HG03196 (cell line): ENCODE measurements around the gene GLYAT.

Source experiments
- ATAC-seq: cut with Tn5 transposase; IDR thresholded peaks from one replicate; pipeline ENCODE4 v1.9.1; 2021; ENCODE audit not compliant: unreplicated experiment

The GLYAT gene, protein sequence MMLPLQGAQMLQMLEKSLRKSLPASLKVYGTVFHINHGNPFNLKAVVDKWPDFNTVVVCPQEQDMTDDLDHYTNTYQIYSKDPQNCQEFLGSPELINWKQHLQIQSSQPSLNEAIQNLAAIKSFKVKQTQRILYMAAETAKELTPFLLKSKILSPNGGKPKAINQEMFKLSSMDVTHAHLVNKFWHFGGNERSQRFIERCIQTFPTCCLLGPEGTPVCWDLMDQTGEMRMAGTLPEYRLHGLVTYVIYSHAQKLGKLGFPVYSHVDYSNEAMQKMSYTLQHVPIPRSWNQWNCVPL

DNA sequence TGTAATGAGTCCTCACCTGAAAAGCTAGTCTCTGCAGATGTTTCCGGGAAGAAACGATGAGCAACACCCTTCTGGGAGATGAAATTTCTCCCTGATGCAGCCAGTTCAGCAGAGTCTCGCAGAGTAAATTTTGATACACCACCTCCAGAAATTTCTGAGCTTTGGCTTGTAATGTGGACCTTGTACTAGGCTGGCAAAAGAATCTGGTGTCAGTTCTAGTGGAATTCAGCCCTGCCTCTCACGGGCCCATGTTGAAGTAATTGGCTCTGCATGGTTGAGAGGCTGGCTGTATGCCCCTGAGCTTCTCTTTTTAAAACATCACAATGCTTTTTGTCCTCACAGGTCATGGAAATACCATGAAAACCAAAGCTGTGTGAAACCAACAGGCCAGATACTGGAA lies at the start of gene GLYAT:
GLYAT (minus strand) TSS at position 125 of the 400 bp plus-strand sequence. CDS start 7,447 bp downstream, outside the sequence.
- ATAC-seq: no peak

- no peak for ATAC-seq
Measured at GRCh38 chr11:58781345-58781744, 49.6 kb upstream of the GLYAT start.

DNA sequence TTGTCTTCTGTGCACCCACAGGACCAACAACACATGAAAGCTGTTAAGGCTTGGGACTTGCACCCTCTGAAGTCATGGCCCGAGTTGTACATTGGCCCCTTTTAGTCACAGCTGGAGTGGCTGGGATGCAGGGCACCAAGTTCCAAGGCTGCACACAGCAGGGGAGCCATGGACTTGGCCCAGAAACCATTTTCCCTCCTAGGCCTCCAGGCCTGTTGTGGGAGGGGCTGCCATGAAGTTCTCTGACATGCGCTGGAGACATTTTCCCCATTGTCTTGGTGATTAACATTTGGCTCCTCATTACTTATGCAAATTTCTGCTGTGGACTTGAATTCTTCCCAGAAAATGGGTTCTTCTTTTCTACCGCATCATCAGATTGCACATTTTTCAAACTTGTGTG lies 48.8 kb upstream of the GLYAT start:
- ATAC-seq: no peak

- ATAC-seq: no peak
Measured at GRCh38 chr11:58776891-58777710, 45.4 kb upstream of the GLYAT start.

DNA sequence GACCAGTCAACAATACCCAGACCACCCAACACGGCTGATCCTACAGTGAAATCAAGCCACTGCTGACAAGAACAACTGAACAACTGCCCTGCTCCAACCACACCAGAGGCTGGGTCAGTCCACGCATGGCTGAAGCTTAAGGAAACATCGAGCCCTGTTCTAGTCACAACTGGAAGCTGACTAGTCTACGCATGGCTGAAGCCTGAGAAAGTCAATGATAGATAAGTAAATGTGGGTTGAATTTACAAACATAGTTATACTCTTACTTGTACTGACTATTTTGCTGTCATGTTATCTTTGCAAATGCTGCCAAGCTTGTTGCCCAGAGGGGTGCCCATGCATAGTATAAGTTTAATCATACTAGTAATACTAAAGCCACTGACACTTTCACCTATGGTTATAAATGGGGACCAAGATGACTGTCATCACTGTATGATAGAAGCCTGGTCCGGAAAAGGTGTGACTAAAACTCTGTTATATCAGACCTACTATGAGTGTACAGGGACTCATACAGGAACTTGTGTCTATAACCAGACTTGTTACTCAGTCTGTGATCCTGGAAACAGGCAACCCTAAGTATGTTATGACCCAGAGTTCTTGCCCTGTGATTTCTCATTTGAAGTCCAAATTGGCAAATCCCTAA lies 43.4 kb upstream of the GLYAT start:
- no peak for ATAC-seq

- ATAC-seq: no peak
Measured at GRCh38 chr11:58774164-58774593, 42.4 kb upstream of the GLYAT start.

- ATAC-seq: no peak
Measured at GRCh38 chr11:58773337-58773736, 41.6 kb upstream of the GLYAT start.

- ATAC-seq: no peak
Measured at GRCh38 chr11:58772329-58773285, 40.9 kb upstream of the GLYAT start.

- ATAC-seq: no peak
Measured at GRCh38 chr11:58771458-58771855, 39.7 kb upstream of the GLYAT start.

DNA sequence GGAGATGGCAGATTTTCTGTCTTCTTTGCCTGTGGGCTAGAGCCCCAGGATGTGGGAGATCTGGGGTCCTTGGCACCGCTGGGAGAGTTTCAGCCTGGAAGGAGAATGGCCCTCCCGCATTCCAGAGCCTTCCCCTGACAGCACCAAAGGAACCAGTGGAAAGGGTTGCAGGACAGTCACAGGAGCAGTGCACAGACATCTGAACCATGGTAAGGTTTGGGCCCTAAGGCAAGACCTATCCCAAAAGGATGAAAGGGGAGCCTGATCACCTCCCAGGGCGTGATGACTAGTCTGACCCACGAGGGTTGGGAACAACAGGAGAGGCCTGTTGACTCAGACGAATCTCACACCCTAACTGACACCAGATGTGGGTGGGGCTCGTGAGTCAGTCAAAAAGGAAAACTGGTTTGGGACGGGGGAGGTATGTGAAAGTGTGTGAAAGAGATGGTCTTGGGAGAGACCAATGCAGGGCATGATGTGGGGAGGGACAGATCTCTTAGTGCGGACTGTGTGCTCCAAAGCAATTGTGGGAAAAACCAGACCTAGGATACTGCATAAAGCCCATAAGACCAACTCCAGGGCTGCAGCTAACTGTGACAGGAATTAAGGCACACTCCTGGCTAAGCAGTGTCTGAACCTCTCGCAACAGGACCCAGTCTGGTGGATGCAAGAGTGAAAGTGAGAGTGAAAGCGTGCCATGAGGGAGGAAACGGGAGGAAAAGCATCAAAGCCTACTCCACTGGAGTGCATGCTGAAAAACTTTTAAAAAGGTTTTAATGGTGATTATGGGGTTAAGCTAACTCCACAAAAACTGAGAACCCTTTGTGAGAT lies 39.1 kb upstream of the GLYAT start:
- ATAC-seq: no peak

DNA sequence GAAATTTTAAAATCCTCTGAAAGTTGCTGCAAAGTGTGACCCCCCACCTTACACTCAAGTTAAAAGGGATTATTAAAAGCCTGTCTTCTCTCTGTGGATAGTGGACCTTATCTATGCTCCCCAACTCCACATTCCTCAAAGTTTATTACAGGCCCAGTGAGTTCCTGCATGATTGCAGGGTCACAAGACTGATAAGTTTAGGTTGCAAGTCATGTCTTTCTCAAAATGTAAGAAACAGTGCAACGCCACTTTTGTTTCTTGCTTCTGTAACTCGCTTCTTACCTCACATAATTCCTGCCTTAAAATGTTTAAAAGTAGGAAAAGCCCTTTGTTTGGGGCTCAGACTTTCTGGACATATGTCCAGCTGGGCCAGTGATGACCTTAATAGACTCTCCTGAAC lies 38.4 kb upstream of the GLYAT start:
- no peak for ATAC-seq

DNA sequence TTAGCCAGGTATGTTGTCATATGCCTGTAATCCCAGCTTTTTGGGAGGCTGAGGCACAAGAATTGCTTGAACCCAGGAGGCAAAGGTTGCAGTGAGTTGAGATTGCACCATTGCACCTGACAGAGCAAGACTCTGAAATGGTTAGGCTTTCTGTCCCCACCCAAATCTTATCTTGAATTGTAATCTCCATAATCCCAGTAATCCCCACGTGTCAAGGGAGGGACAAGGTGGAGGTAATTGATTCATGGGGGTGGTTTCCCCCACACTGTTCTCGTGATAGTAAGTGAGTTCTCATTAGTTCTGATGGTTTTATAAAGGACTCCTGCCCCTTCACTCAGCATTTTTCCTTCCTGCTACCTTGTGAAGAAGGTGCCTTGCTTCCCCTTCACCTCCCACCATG lies 37.6 kb upstream of the GLYAT start:
- ATAC-seq: no peak

- no peak for ATAC-seq
Measured at GRCh38 chr11:58768137-58768536, 36.4 kb upstream of the GLYAT start.

- no peak for ATAC-seq
Measured at GRCh38 chr11:58765078-58765477, 33.3 kb upstream of the GLYAT start.

- ATAC-seq: no peak
Measured at GRCh38 chr11:58763120-58763490, 31.4 kb upstream of the GLYAT start.

- ATAC-seq: no peak
Measured at GRCh38 chr11:58762284-58763119, 30.8 kb upstream of the GLYAT start.

GRCh38 chr11:58757439-58757838 lies 25.7 kb upstream of the GLYAT start:
- no peak for ATAC-seq

GRCh38 chr11:58745705-58746364 lies 14.1 kb upstream of the GLYAT start:
- no peak for ATAC-seq
